ENCODE data around the gene SERINC1.

DNA sequence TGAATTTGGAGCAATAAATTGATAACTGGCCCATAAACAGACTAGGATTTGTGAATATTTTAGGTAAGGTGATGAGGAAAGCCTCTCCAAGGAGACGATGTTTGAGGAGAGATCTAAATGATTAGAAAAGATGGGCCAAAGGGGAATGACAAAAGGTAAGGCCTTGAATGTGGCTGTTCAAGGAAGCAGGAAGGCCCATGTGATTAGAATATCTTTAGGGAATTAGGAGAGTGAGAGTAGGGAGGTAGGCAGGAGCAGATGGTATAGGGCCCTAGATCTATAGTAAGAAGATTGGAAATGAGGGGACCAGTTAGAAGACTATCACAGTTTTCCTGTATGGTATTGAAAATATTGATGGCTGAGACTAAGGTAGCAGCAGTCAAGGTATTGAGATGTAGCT is 65.4 kb downstream of the SERINC1 start:
- TF ChIP-seq EZH2 (IDR thresholded peaks at IDR 0.05; ENCODE audit: borderline replicate concordance, insufficient read depth, low read length, poor library complexity, severe bottlenecking) (no peak), EP300 (conservative IDR thresholded peaks at IDR 0.05; ENCODE audit: poor library complexity, severe bottlenecking) (no peak)

Measured in neural cell (in vitro differentiated cells).